GM12878 (cell line): ENCODE measurements around the gene DCDC2. TPM values are rescaled to one million over a fixed set of nuclear protein-coding genes. Genes with fewer than 3 reads are reported as not detected.

ENCODE experiments used
- ATAC-seq: fragments of 200-7000 bp; cut with Tn5 transposase; 3 replicates; pipeline ENCODE4 v1.9.1; 2020; ENCODE audit warnings: mild to moderate bottlenecking, moderate library complexity
- BruUV-seq: library from RNA; stranded (reverse); fragments of 400-500 nt; replicated peaks from 2 replicates; lab custom pipeline; 2021; lab: Mats Ljungman, UMichigan
- CTCF ChIA-PET: fragments of 300-600 bp; sonication (Branson Sonifier 250); formaldehyde crosslinking; extraction: SDS; loops from one replicate; lab custom pipeline; 2021; ENCODE audit warnings: inconsistent platforms; lab: Yijun Ruan, JAX
- POLR2A ChIA-PET: fragments of 350-600 bp; formaldehyde crosslinking; extraction: SDS; loops from one replicate; lab custom pipeline; 2021; ENCODE audit warnings: inconsistent platforms; lab: Charles Lee
- RAD21 ChIA-PET: fragments of 300-600 bp; sonication (Branson Sonifier 250); formaldehyde crosslinking; loops from one replicate; lab custom pipeline; 2023; ENCODE audit warnings: antibody characterized with exemption; ENCODE audit not compliant: unreplicated experiment; lab: Charles Lee
- SMC1A ChIA-PET: fragments of 300-600 bp; sonication (Branson Sonifier 250); formaldehyde crosslinking; loops from one replicate; lab custom pipeline; 2023; ENCODE audit not compliant: unreplicated experiment, uncharacterized antibody; lab: Charles Lee
- DNase-seq: peaks from one replicate; pipeline ENCODE4 v3.0.0-alpha.2; 2011; ENCODE audit warnings: low read depth, low spot score
- FAIRE-seq: peaks from 3 replicates; lab custom pipeline; 2011; peaks lifted over from hg19 to GRCh38; lab: Jason Lieb, UNC
- H2AFZ ChIP-seq: 2 replicates; pipeline ENCODE4 v1.6.0; 2011; ENCODE audit warnings: low read depth, low read length, control low read depth; ENCODE audit not compliant: control insufficient read depth
- H3K27ac ChIP-seq: 2 replicates; pipeline ENCODE4 v1.5.1; 2011; ENCODE audit warnings: control low read depth; ENCODE audit not compliant: control insufficient read depth, insufficient read depth
- H3K27me3 ChIP-seq, 2 experiments: replicated peaks in 1 of 2; 2 replicates each; pipeline versions ENCODE4 v1.6.0 to v1.6.1; 2011; ENCODE audit warnings: low read length in 1 of 2; ENCODE audit not compliant: control insufficient read depth in 2 of 2, insufficient read depth in 2 of 2
- H3K36me3 ChIP-seq, 2 experiments: 2 replicates each; pipeline ENCODE4 v1.5.1; 2011; ENCODE audit warnings: low read length in 1 of 2; ENCODE audit not compliant: control insufficient read depth in 2 of 2, insufficient read depth in 2 of 2
- H3K4me1 ChIP-seq: 2 replicates; pipeline ENCODE4 v1.6.1; 2011; ENCODE audit warnings: mild to moderate bottlenecking, low read length, moderate library complexity, mixed read lengths; ENCODE audit not compliant: control insufficient read depth, insufficient read depth
- H3K4me2 ChIP-seq: 2 replicates; pipeline ENCODE4 v1.6.0; 2011; ENCODE audit warnings: control low read depth; ENCODE audit not compliant: control insufficient read depth, insufficient read depth
- H3K4me3 ChIP-seq: fragments of 200-600 bp; sonication (generic); 2 replicates; pipeline ENCODE4 v1.5.1; 2016
- H3K79me2 ChIP-seq: 2 replicates; pipeline ENCODE4 v1.6.0; 2011; ENCODE audit warnings: low read length; ENCODE audit not compliant: control insufficient read depth, insufficient read depth
- H3K9ac ChIP-seq: 2 replicates; pipeline ENCODE4 v1.8.0; 2011; ENCODE audit warnings: low read length, control low read depth, mixed read lengths; ENCODE audit not compliant: control insufficient read depth, insufficient read depth
- H3K9me3 ChIP-seq: replicated peaks from 3 replicates; pipeline ENCODE4 v1.5.1; 2011; ENCODE audit warnings: mild to moderate bottlenecking, low read length; ENCODE audit not compliant: control insufficient read depth, insufficient read depth
- H4K20me1 ChIP-seq: 2 replicates; pipeline ENCODE4 v1.6.0; 2011; ENCODE audit not compliant: control insufficient read depth, insufficient read depth
- CREM ChIP-seq: IDR thresholded peaks from 2 replicates; pipeline ENCODE4 v1.6.1; 2014; ENCODE audit warnings: antibody characterized with exemption, low read depth
- EGR1 ChIP-seq, 2 experiments: IDR thresholded peaks; 1 replicate in 1 of 2; 2 replicates in 1 of 2; pipeline ENCODE4 v1.6.1; 2011 to 2012; ENCODE audit warnings: low read depth in 2 of 2, low read length in 2 of 2, borderline replicate concordance in 1 of 2, mild to moderate bottlenecking in 1 of 2, moderate library complexity in 1 of 2
- ETV6 ChIP-seq, 2 experiments: fragments of 450-650 bp in 1 of 2; IDR thresholded peaks in 1 of 2; conservative IDR thresholded peaks in 1 of 2; 2 replicates each; pipeline ENCODE4 v1.6.1; 2014; ENCODE audit warnings: antibody characterized with exemption in 1 of 2, borderline replicate concordance in 1 of 2, low read depth in 1 of 2, mild to moderate bottlenecking in 1 of 2, moderate library complexity in 1 of 2
- EZH2 ChIP-seq: IDR thresholded peaks from 2 replicates; pipeline ENCODE4 v1.6.1; 2012; ENCODE audit warnings: low read depth, mild to moderate bottlenecking, control low read depth, inconsistent platforms, low read length, borderline replicate concordance; ENCODE audit not compliant: control insufficient read depth
- HDAC6 ChIP-seq: fragments of 200-600 bp; sonication (generic); IDR thresholded peaks from one replicate; pipeline ENCODE4 v1.8.0; 2017; ENCODE audit warnings: antibody characterized with exemption; ENCODE audit not compliant: unreplicated experiment
- LARP7 ChIP-seq: fragments of 450-650 bp; IDR thresholded peaks from 2 replicates; pipeline ENCODE4 v1.6.1; 2017; ENCODE audit warnings: mild to moderate bottlenecking
- MYB ChIP-seq: fragments of 150-350 bp; IDR thresholded peaks from 2 replicates; pipeline ENCODE4 v1.6.1; 2014; ENCODE audit warnings: mild to moderate bottlenecking, low read depth, low read length, borderline replicate concordance
- POLR2AphosphoS2 ChIP-seq: IDR thresholded peaks from 2 replicates; pipeline ENCODE4 v1.6.1; 2011; ENCODE audit warnings: low read depth, mild to moderate bottlenecking, low read length, improper control_type of control experiment, moderate library complexity
- STAT3 ChIP-seq: IDR thresholded peaks from 2 replicates; pipeline ENCODE4 v1.6.1; 2011; ENCODE audit warnings: low read depth, low read length, improper control_type of control experiment
- WRNIP1 ChIP-seq: IDR thresholded peaks from 2 replicates; pipeline ENCODE4 v1.6.1; 2011; ENCODE audit warnings: low read depth, low read length, improper control_type of control experiment, borderline replicate concordance
- ZNF24 ChIP-seq: fragments of 450-650 bp; IDR thresholded peaks from 2 replicates; pipeline ENCODE4 v1.6.1; 2017; ENCODE audit warnings: antibody characterized with exemption, mild to moderate bottlenecking
- ZZZ3 ChIP-seq: IDR thresholded peaks from 2 replicates; pipeline ENCODE4 v1.6.1; 2011; ENCODE audit warnings: low read depth; ENCODE audit not compliant: control insufficient read depth, insufficient read length
- WGBS: methylation state at CpG from one replicate; pipeline ENCODE4 v1.1.6; 2016; ENCODE audit warnings: low lambda C conversion rate; ENCODE audit not compliant: insufficient replicate concordance, insufficient coverage; ENCODE audit errors: missing lambda C conversion rate; 5-methylcytosine and 5-hydroxymethylcytosine counted together
- in situ Hi-C: fragments of 300-500 bp; cut with MboI; formaldehyde crosslinking; loops from 9 replicates; pipeline ENCODE4 v1.14.3; 2018; ENCODE audit warnings: mixed read lengths
- intact Hi-C: fragments of 100-400 bp; cut with micrococcal nuclease; formaldehyde crosslinking; loops from one replicate; pipeline ENCODE4 v1.14.2; 2022; ENCODE audit not compliant: unreplicated experiment
- polyA plus RNA-seq, 11 experiments: library from polyadenylated mRNA; depleted of rRNA in 4 of 11; unstranded in 6 of 11; stranded (reverse) in 5 of 11; fragments of >200 nt; fragmentation: Nextera tagmentation in 4 of 11; fragmentation: Illumina TruSeq in 1 of 11; extraction: Ambion mirVana in 4 of 11; extraction: Trizol in 1 of 11; gene quantifications; 1 replicate in 1 of 11; 2 replicates in 10 of 11; pipeline versions ENCODE4 v1.2.1 to v1.2.3, GENCODE V29; 2011 to 2016; ENCODE audit warnings: inconsistent platforms in 2 of 11, missing spikeins in 2 of 11, low read depth in 1 of 11
- total RNA-seq, 4 experiments: library from RNA; depleted of rRNA in 3 of 4; stranded (reverse); fragments of >200 nt in 3 of 4; fragmentation: Illumina TruSeq in 1 of 4; extraction: Trizol in 1 of 4; gene quantifications; 2 replicates each; pipeline versions ENCODE4 v1.2.1 to v1.2.3, GENCODE V29; 2013 to 2021
- TF ChIP-seq, protein P1 (sequence below): fragments of 450-650 bp; formaldehyde crosslinking; IDR thresholded peaks from 2 replicates; pipeline ENCODE4 v1.4.0; 2022; ENCODE audit warnings: mild to moderate bottlenecking, moderate library complexity
- TF ChIP-seq, protein P2 (sequence below): fragments of 450-650 bp; IDR thresholded peaks from 2 replicates; pipeline ENCODE4 v1.6.1; 2016; ENCODE audit warnings: mild to moderate bottlenecking, moderate library complexity, borderline replicate concordance
- TF ChIP-seq, protein P3 (sequence below): IDR thresholded peaks from 2 replicates; pipeline ENCODE4 v1.6.1; 2011; ENCODE audit warnings: low read depth, low read length, improper control_type of control experiment, borderline replicate concordance

The DCDC2 gene
- total and polyA plus RNA-seq, 10 of the 15 experiments (the other 5 are each of a cell fraction or from before 2014, with no cell fraction given) = under 0.01 to 0.03 TPM; not detected in 8

DNA sequence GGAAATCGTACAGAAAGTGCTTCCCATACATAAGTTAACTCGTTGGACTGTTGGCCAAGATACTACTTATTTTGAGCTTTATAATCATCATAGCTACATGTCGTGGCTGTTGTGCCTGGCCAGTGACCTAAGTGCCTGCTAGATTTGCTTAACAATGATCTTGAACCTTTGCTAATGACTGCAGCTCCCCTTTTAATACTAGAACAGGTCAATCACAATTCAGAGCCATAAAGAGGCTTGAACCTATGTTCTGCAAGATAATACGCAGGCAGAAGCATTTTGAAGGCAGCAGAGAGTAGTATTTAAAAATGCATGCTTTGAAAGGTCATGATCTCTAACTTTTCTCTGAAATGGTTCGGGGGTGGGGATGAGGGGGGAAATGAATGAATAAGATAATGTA, 47.4 kb upstream of the DCDC2 start:
- Histone ChIP-seq H3K27ac (no peak overlapping the region), H3K27me3 (no peaks in the 10 kb centered on the region), H3K9ac (no peak overlapping the region), H3K4me2 (no peak overlapping the region), H3K79me2 (peaks cover 34% of the 10 kb centered on the region), H2AFZ (no peak overlapping the region), H3K9me3 (no peaks in the 10 kb centered on the region), H3K4me1 (peaks cover 19% of the 10 kb centered on the region), H3K4me3 (no peak overlapping the region), H4K20me1 (no peaks in the 10 kb centered on the region), H3K36me3 (no peaks in the 10 kb centered on the region; a peak in 2 of 4 replicates)
- RAD21 ChIA-PET = interaction anchor here (0.5 to 1.5 kb wide), 3 partner anchors 10 to 118 kb away, joined by 3 read pairs; no protein-coding TSS in a partner anchor
- TF ChIP-seq EGR1 (IDR thresholded peaks at IDR 0.05; ENCODE audit: borderline replicate concordance in 1 of 2, low read depth in 2 of 2, low read length in 2 of 2) = no peak
- TF ChIP-seq MYB = no peak
- TF ChIP-seq, protein P1, sequence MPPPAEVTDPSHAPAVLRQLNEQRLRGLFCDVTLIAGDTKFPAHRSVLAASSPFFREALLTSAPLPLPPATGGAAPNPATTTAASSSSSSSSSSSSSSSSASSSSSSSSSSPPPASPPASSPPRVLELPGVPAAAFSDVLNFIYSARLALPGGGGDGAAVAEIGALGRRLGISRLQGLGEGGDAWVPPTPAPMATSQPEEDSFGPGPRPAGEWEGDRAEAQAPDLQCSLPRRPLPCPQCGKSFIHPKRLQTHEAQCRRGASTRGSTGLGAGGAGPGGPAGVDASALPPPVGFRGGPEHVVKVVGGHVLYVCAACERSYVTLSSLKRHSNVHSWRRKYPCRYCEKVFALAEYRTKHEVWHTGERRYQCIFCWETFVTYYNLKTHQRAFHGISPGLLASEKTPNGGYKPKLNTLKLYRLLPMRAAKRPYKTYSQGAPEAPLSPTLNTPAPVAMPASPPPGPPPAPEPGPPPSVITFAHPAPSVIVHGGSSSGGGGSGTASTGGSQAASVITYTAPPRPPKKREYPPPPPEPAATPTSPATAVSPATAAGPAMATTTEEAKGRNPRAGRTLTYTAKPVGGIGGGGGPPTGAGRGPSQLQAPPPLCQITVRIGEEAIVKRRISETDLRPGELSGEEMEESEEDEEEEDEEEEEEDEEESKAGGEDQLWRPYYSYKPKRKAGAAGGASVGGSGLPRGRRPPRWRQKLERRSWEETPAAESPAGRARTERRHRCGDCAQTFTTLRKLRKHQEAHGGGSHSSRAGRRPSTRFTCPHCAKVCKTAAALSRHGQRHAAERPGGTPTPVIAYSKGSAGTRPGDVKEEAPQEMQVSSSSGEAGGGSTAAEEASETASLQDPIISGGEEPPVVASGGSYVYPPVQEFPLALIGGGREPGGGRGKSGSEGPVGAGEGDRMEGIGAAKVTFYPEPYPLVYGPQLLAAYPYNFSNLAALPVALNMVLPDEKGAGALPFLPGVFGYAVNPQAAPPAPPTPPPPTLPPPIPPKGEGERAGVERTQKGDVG (CRISPR knock-in tag) = no peak
- no peak for TF ChIP-seq WRNIP1
- TF ChIP-seq, protein P2, sequence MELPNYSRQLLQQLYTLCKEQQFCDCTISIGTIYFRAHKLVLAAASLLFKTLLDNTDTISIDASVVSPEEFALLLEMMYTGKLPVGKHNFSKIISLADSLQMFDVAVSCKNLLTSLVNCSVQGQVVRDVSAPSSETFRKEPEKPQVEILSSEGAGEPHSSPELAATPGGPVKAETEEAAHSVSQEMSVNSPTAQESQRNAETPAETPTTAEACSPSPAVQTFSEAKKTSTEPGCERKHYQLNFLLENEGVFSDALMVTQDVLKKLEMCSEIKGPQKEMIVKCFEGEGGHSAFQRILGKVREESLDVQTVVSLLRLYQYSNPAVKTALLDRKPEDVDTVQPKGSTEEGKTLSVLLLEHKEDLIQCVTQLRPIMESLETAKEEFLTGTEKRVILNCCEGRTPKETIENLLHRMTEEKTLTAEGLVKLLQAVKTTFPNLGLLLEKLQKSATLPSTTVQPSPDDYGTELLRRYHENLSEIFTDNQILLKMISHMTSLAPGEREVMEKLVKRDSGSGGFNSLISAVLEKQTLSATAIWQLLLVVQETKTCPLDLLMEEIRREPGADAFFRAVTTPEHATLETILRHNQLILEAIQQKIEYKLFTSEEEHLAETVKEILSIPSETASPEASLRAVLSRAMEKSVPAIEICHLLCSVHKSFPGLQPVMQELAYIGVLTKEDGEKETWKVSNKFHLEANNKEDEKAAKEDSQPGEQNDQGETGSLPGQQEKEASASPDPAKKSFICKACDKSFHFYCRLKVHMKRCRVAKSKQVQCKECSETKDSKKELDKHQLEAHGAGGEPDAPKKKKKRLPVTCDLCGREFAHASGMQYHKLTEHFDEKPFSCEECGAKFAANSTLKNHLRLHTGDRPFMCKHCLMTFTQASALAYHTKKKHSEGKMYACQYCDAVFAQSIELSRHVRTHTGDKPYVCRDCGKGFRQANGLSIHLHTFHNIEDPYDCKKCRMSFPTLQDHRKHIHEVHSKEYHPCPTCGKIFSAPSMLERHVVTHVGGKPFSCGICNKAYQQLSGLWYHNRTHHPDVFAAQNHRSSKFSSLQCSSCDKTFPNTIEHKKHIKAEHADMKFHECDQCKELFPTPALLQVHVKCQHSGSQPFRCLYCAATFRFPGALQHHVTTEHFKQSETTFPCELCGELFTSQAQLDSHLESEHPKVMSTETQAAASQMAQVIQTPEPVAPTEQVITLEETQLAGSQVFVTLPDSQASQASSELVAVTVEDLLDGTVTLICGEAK = no peak
- TF ChIP-seq HDAC6 = no peak
- TF ChIP-seq ZNF24 = no peak
- no peak for TF ChIP-seq POLR2AphosphoS2
- TF ChIP-seq STAT3 = no peak
- TF ChIP-seq EZH2 = no peak
- no peak for TF ChIP-seq ZZZ3
- no peak for TF ChIP-seq LARP7
- no peak for TF ChIP-seq CREM
- no peak for TF ChIP-seq ETV6 (conservative IDR thresholded peaks at IDR 0.05 in 1 of 2, IDR thresholded peaks at IDR 0.05 in 1 of 2; ENCODE audit: borderline replicate concordance in 1 of 2, low read depth in 1 of 2)
- TF ChIP-seq, protein P3, sequence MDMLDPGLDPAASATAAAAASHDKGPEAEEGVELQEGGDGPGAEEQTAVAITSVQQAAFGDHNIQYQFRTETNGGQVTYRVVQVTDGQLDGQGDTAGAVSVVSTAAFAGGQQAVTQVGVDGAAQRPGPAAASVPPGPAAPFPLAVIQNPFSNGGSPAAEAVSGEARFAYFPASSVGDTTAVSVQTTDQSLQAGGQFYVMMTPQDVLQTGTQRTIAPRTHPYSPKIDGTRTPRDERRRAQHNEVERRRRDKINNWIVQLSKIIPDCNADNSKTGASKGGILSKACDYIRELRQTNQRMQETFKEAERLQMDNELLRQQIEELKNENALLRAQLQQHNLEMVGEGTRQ = no peak
- POLR2A ChIA-PET = interaction anchor here (0.5 to 0.7 kb wide), 3 partner anchors 17 to 1247 kb away, joined by 4 read pairs; no protein-coding TSS in a partner anchor
- intact Hi-C loops (loop anchor here (10.0 kb wide), 1 partner anchor 370 kb away; the partner anchor contains the start of gene GMNN), in situ Hi-C loops (no loop called here)
- ATAC-seq = no peak
- SMC1A ChIA-PET = interaction anchor here (0.7 to 1.9 kb wide), 5 partner anchors 11 to 122 kb away, joined by 3 to 4 read pairs (median 3); no protein-coding TSS in a partner anchor
- no TSS peak for BruUV-seq
- no peak for DNase-seq
- CTCF ChIA-PET = interaction anchor here (1.1 to 1.6 kb wide), 2 partner anchors 25 to 122 kb away, joined by 6 to 7 read pairs; no protein-coding TSS in a partner anchor
- no peak for FAIRE-seq
- WGBS = 85% methylated on average over 5 of the region's 5 CpGs
